AG10803 (cell line): Measurements from ENCODE around the gene FBLN2.
A peak's percentile ranks its signal among the peaks of the same experiment; 100 is the strongest.

Experiments used
- DNase-seq: peaks from one replicate; pipeline ENCODE4 v3.0.0; 2010; ENCODE audit warnings: low read depth
- H3K4me3 ChIP-seq: 2 replicates; pipeline ENCODE4 v1.5.1; 2011; ENCODE audit warnings: mild to moderate bottlenecking, low read length, control low read depth
- CTCF ChIP-seq: conservative IDR thresholded peaks from 2 replicates; pipeline ENCODE4 v1.5.1; 2011; ENCODE audit warnings: mild to moderate bottlenecking, low read length, control low read depth, inconsistent platforms

The FBLN2 gene

GRCh38 chr3:13656584-13657301 lies 107.8 kb downstream of the FBLN2 start:
- DNase-seq: no peak
- TF ChIP-seq CTCF: no peak
- H3K4me3 ChIP-seq: no peak overlapping the region

GRCh38 chr3:13657660-13658435 lies 108.9 kb downstream of the FBLN2 start:
- H3K4me3 ChIP-seq: peak overlapping the region; percentile 26
- peak; percentile 24 for DNase-seq
- peak; percentile 85 for TF ChIP-seq CTCF

- H3K4me3 ChIP-seq: no peak overlapping the region
- DNase-seq: no peak
- no peak for TF ChIP-seq CTCF
These were observed 109.8 kb downstream of the FBLN2 start for GRCh38 chr3:13658681-13659080.

GRCh38 chr3:13659221-13659969 lies 110.5 kb downstream of the FBLN2 start:
- TF ChIP-seq CTCF: no peak
- H3K4me3 ChIP-seq: no peak overlapping the region

GRCh38 chr3:13660042-13660874 lies 111.3 kb downstream of the FBLN2 start:
- DNase-seq: no peak
- H3K4me3 ChIP-seq: no peak overlapping the region
- TF ChIP-seq CTCF: no peak

More at GRCh38 chr3:13659221-13659969, 110.5 kb downstream of the FBLN2 start:
- DNase-seq: no peak

- no peak for DNase-seq
- H3K4me3 ChIP-seq: no peak overlapping the region
- TF ChIP-seq CTCF: no peak
These were observed 112.2 kb downstream of the FBLN2 start for GRCh38 chr3:13661121-13661520.
